HCT116 (cell line): Measurements from ENCODE around the gene NEMP1.

ENCODE experiments used
- CBX3 ChIP-seq: IDR thresholded peaks from 2 replicates; pipeline ENCODE4 v1.6.1; 2012; ENCODE audit warnings: low read depth
- CTCF ChIP-seq, 3 experiments: fragments of 200-600 bp in 1 of 3; sonication (generic) in 1 of 3; IDR thresholded peaks in 2 of 3; conservative IDR thresholded peaks in 1 of 3; 2 replicates each; pipeline ENCODE4 v1.5.1; 2012 to 2017; ENCODE audit warnings: low read depth in 2 of 3, low read length in 2 of 3, antibody characterized with exemption in 1 of 3, borderline replicate concordance in 1 of 3, control low read depth in 1 of 3, mild to moderate bottlenecking in 1 of 3, mixed read lengths in 1 of 3, mixed run types in 1 of 3, moderate library complexity in 1 of 3; ENCODE audit not compliant: insufficient read depth in 1 of 3
- EGR1 ChIP-seq: IDR thresholded peaks from 2 replicates; pipeline ENCODE4 v1.6.1; 2012; ENCODE audit warnings: low read depth
- EZH2 ChIP-seq: fragments of 200-600 bp; sonication (generic); IDR thresholded peaks from 2 replicates; pipeline ENCODE4 v1.6.1; 2017; ENCODE audit warnings: antibody characterized with exemption, mixed run types
- POLR2A ChIP-seq: IDR thresholded peaks from 2 replicates; pipeline ENCODE4 v1.7.0; 2011; ENCODE audit warnings: borderline replicate concordance; ENCODE audit not compliant: insufficient read depth, insufficient read length; ENCODE audit errors: extremely low read depth
- POLR2AphosphoS5 ChIP-seq: IDR thresholded peaks from 2 replicates; pipeline ENCODE4 v1.6.1; 2011; ENCODE audit warnings: mild to moderate bottlenecking, low read depth, low read length, moderate library complexity
- RAD21 ChIP-seq: IDR thresholded peaks from 2 replicates; pipeline ENCODE4 v1.6.1; 2012; ENCODE audit warnings: low read depth, mild to moderate bottlenecking
- REST ChIP-seq: IDR thresholded peaks from 2 replicates; pipeline ENCODE4 v1.6.1; 2012; ENCODE audit warnings: low read depth
- SP1 ChIP-seq: IDR thresholded peaks from 2 replicates; pipeline ENCODE4 v1.6.1; 2012; ENCODE audit warnings: low read depth
- YY1 ChIP-seq: IDR thresholded peaks from 2 replicates; pipeline ENCODE4 v1.6.1; 2011; ENCODE audit warnings: low read length, low read depth, moderate library complexity, mild to moderate bottlenecking; ENCODE audit not compliant: insufficient replicate concordance; ENCODE audit errors: extremely low read depth
- ZBTB33 ChIP-seq: IDR thresholded peaks from 2 replicates; pipeline ENCODE4 v1.6.1; 2011; ENCODE audit warnings: mild to moderate bottlenecking, low read length, moderate library complexity; ENCODE audit not compliant: insufficient replicate concordance; ENCODE audit errors: extremely low read depth
- ZNF274 ChIP-seq: fragments of 200-500 bp; sonication (Bioruptor generic); IDR thresholded peaks from 2 replicates; pipeline ENCODE4 v1.6.1; 2014; ENCODE audit warnings: mild to moderate bottlenecking, low read depth, low read length, inconsistent platforms

- TF ChIP-seq REST = no peak
- no peak for TF ChIP-seq SP1
- TF ChIP-seq EZH2 = no peak
- TF ChIP-seq POLR2AphosphoS5 = no peak
- no peak for TF ChIP-seq CTCF (IDR thresholded peaks at IDR 0.05 in 2 of 3, conservative IDR thresholded peaks at IDR 0.05 in 1 of 3; ENCODE audit: borderline replicate concordance in 1 of 3, insufficient read depth in 1 of 3, low read depth in 2 of 3, low read length in 2 of 3)
- no peak for TF ChIP-seq EGR1
- no peak for TF ChIP-seq YY1
- TF ChIP-seq POLR2A = no peak
- TF ChIP-seq CBX3 = no peak
- no peak for TF ChIP-seq ZNF274
- no peak for TF ChIP-seq ZBTB33
- TF ChIP-seq RAD21 = no peak
These were observed 46.8 kb downstream of the NEMP1 start for GRCh38 chr12:57031789-57032188.
